OCI-M1 (cell line): ENCODE measurements around the gene BPIFB3.
"Not testable (repeated sequence)": the region's sequence is repeated elsewhere in the genome, so short reads cannot be mapped to it uniquely, and the experiment has no call there.

Experiments
- DNase-seq: peaks from one replicate; lab custom pipeline; 2025; lab: John Stamatoyannopoulos, UW

BPIFB3 gene

GRCh38 chr20:33091693-33092092 is 38.0 kb downstream of the BPIFB3 start:
- no peak for DNase-seq

GRCh38 chr20:33092361-33092760 is 38.7 kb downstream of the BPIFB3 start:
- DNase-seq = no peak

GRCh38 chr20:33093074-33093473 is 39.4 kb downstream of the BPIFB3 start:
- DNase-seq = no peak

GRCh38 chr20:33093582-33093981 is 39.9 kb downstream of the BPIFB3 start:
- DNase-seq = no peak

- DNase-seq = no peak
Observed at GRCh38 chr20:33095249-33095648, 41.5 kb downstream of the BPIFB3 start.

GRCh38 chr20:33095902-33096584 is 42.3 kb downstream of the BPIFB3 start:
- peak; percentile 86 for DNase-seq

- DNase-seq = no peak
Observed at GRCh38 chr20:33097001-33097400, 43.3 kb downstream of the BPIFB3 start.

GRCh38 chr20:33099843-33100538 is 46.3 kb downstream of the BPIFB3 start:
- no peak for DNase-seq

- DNase-seq = no peak
Observed at GRCh38 chr20:33103556-33103955, 49.9 kb downstream of the BPIFB3 start.

GRCh38 chr20:33104336-33104735 is 50.6 kb downstream of the BPIFB3 start:
- DNase-seq = no peak

- DNase-seq = no peak
Observed at GRCh38 chr20:33105316-33105924, 51.7 kb downstream of the BPIFB3 start.

- not testable (repeated sequence) for DNase-seq
Observed at GRCh38 chr20:33106058-33106620, 52.4 kb downstream of the BPIFB3 start.

GRCh38 chr20:33108661-33109060 is 55.0 kb downstream of the BPIFB3 start:
- DNase-seq = no peak

GRCh38 chr20:33110147-33110825 is 56.6 kb downstream of the BPIFB3 start:
- no peak for DNase-seq

- DNase-seq = no peak
Observed at GRCh38 chr20:33111306-33111705, 57.6 kb downstream of the BPIFB3 start.

GRCh38 chr20:33112547-33113386 is 59.1 kb downstream of the BPIFB3 start:
- no peak for DNase-seq

- DNase-seq = no peak
Observed at GRCh38 chr20:33113387-33113908, 59.7 kb downstream of the BPIFB3 start.

- not testable (repeated sequence) for DNase-seq
Observed at GRCh38 chr20:33115501-33115900, 61.8 kb downstream of the BPIFB3 start.

GRCh38 chr20:33119725-33120720 is 66.3 kb downstream of the BPIFB3 start:
- DNase-seq = no peak

GRCh38 chr20:33120934-33121333 is 67.2 kb downstream of the BPIFB3 start:
- DNase-seq = no peak
